ENCODE measurements around the gene AJAP1.
"Not testable (repeated sequence)": the region's sequence is repeated elsewhere in the genome, so short reads cannot be mapped to it uniquely, and the experiment has no call there.

AJAP1 gene

GRCh38 chr1:4653796-4654725 is at the start of gene AJAP1:
AJAP1 (plus strand) TSS chr1:4654609; CDS start chr1:4655426, 817 bp downstream.
- ATAC-seq (replicated peaks; ENCODE audit: extremely low read depth, poor library complexity, severe bottlenecking): no peak
- Mint-ChIP-seq H3K36me3 (ENCODE audit: insufficient read depth) (no peaks in the 10 kb centered on the region), H3K9me3 (no peaks in the 10 kb centered on the region), H3K27ac (ENCODE audit: low read depth) (no peak within 1 kb of the TSS), H3K4me1 (no peaks in the 10 kb centered on the region), H3K4me3 (no peak within 1 kb of the TSS), H3K27me3 (peaks cover 31% of the 10 kb centered on the region)
- DNase-seq (ENCODE audit: low spot score in 2 of 2): no peak

- H3K36me3 Mint-ChIP-seq (ENCODE audit: insufficient read depth): no peaks in the 10 kb centered on the region
- DNase-seq (ENCODE audit: low spot score in 2 of 2): no peak
- H3K9me3 Mint-ChIP-seq: no peaks in the 10 kb centered on the region
- no peaks in the 10 kb centered on the region for H3K4me1 Mint-ChIP-seq
- H3K27me3 Mint-ChIP-seq: peaks cover 66% of the 10 kb centered on the region
- no peak overlapping the region for H3K27ac Mint-ChIP-seq (ENCODE audit: low read depth)
- ATAC-seq (replicated peaks; ENCODE audit: extremely low read depth, poor library complexity, severe bottlenecking): no peak
- H3K4me3 Mint-ChIP-seq: no peak overlapping the region
These were observed 49.3 kb upstream of the AJAP1 start for GRCh38 chr1:4605158-4605557.

- no peak overlapping the region for H3K27ac Mint-ChIP-seq (ENCODE audit: low read depth)
- peaks cover 54% of the 10 kb centered on the region for H3K27me3 Mint-ChIP-seq
- peaks cover 2% of the 10 kb centered on the region for H3K36me3 Mint-ChIP-seq (ENCODE audit: insufficient read depth)
- DNase-seq (ENCODE audit: low spot score in 2 of 2): no peak
- H3K4me1 Mint-ChIP-seq: no peaks in the 10 kb centered on the region
- H3K4me3 Mint-ChIP-seq: no peak overlapping the region
- ATAC-seq (replicated peaks; ENCODE audit: extremely low read depth, poor library complexity, severe bottlenecking): no peak
- H3K9me3 Mint-ChIP-seq: no peaks in the 10 kb centered on the region
These were observed 42.7 kb upstream of the AJAP1 start for GRCh38 chr1:4611563-4612341.

- Mint-ChIP-seq H3K27ac (ENCODE audit: low read depth) (no peak overlapping the region), H3K27me3 (peaks cover 42% of the 10 kb centered on the region), H3K9me3 (no peaks in the 10 kb centered on the region), H3K4me1 (no peaks in the 10 kb centered on the region), H3K36me3 (ENCODE audit: insufficient read depth) (peaks cover 2% of the 10 kb centered on the region), H3K4me3 (no peak overlapping the region)
- no peak for DNase-seq (ENCODE audit: low spot score in 2 of 2)
- ATAC-seq (replicated peaks; ENCODE audit: extremely low read depth, poor library complexity, severe bottlenecking): no peak
These were observed 41.4 kb upstream of the AJAP1 start for GRCh38 chr1:4612991-4613390.

GRCh38 chr1:4613606-4614370 is 40.6 kb upstream of the AJAP1 start:
- no peaks in the 10 kb centered on the region for H3K9me3 Mint-ChIP-seq
- no peak overlapping the region for H3K27ac Mint-ChIP-seq (ENCODE audit: low read depth)
- ATAC-seq (replicated peaks; ENCODE audit: extremely low read depth, poor library complexity, severe bottlenecking) (no peak), DNase-seq (ENCODE audit: low spot score in 2 of 2) (no peak)
- no peak overlapping the region for H3K4me3 Mint-ChIP-seq
- H3K27me3 Mint-ChIP-seq: peaks cover 34% of the 10 kb centered on the region
- peaks cover 2% of the 10 kb centered on the region for H3K36me3 Mint-ChIP-seq (ENCODE audit: insufficient read depth)
- no peaks in the 10 kb centered on the region for H3K4me1 Mint-ChIP-seq

- Mint-ChIP-seq H3K9me3 (no peaks in the 10 kb centered on the region), H3K27ac (ENCODE audit: low read depth) (no peak overlapping the region), H3K36me3 (ENCODE audit: insufficient read depth) (peaks cover 2% of the 10 kb centered on the region), H3K4me1 (no peaks in the 10 kb centered on the region), H3K4me3 (no peak overlapping the region), H3K27me3 (peaks cover 33% of the 10 kb centered on the region)
- ATAC-seq (replicated peaks; ENCODE audit: extremely low read depth, poor library complexity, severe bottlenecking) (no peak), DNase-seq (ENCODE audit: low spot score in 2 of 2) (no peak)
These were observed 39.9 kb upstream of the AJAP1 start for GRCh38 chr1:4614371-4615137.

- Mint-ChIP-seq H3K27ac (ENCODE audit: low read depth) (no peak overlapping the region), H3K27me3 (peaks cover 33% of the 10 kb centered on the region), H3K9me3 (no peaks in the 10 kb centered on the region), H3K4me3 (no peak overlapping the region), H3K36me3 (ENCODE audit: insufficient read depth) (peaks cover 2% of the 10 kb centered on the region), H3K4me1 (no peaks in the 10 kb centered on the region)
- DNase-seq (ENCODE audit: low spot score in 2 of 2) (no peak), ATAC-seq (replicated peaks; ENCODE audit: extremely low read depth, poor library complexity, severe bottlenecking) (no peak)
These were observed 39.3 kb upstream of the AJAP1 start for GRCh38 chr1:4615138-4615470.

- DNase-seq (ENCODE audit: low spot score in 2 of 2) (no peak), ATAC-seq (replicated peaks; ENCODE audit: extremely low read depth, poor library complexity, severe bottlenecking) (no peak)
- H3K4me1 Mint-ChIP-seq: no peaks in the 10 kb centered on the region
- H3K27me3 Mint-ChIP-seq: peaks cover 33% of the 10 kb centered on the region
- peaks cover 2% of the 10 kb centered on the region for H3K36me3 Mint-ChIP-seq (ENCODE audit: insufficient read depth)
- H3K4me3 Mint-ChIP-seq: no peak overlapping the region
- H3K27ac Mint-ChIP-seq (ENCODE audit: low read depth): no peak overlapping the region
- no peaks in the 10 kb centered on the region for H3K9me3 Mint-ChIP-seq
These were observed 38.9 kb upstream of the AJAP1 start for GRCh38 chr1:4615501-4615900.

GRCh38 chr1:4616831-4617465 is 37.5 kb upstream of the AJAP1 start:
- H3K4me3 Mint-ChIP-seq: no peak overlapping the region
- peaks cover 31% of the 10 kb centered on the region for H3K27me3 Mint-ChIP-seq
- no peaks in the 10 kb centered on the region for H3K9me3 Mint-ChIP-seq
- ATAC-seq (replicated peaks; ENCODE audit: extremely low read depth, poor library complexity, severe bottlenecking) (no peak), DNase-seq (ENCODE audit: low spot score in 2 of 2) (no peak)
- peaks cover 2% of the 10 kb centered on the region for H3K36me3 Mint-ChIP-seq (ENCODE audit: insufficient read depth)
- H3K4me1 Mint-ChIP-seq: no peaks in the 10 kb centered on the region
- no peak overlapping the region for H3K27ac Mint-ChIP-seq (ENCODE audit: low read depth)

- H3K27me3 Mint-ChIP-seq: peaks cover 29% of the 10 kb centered on the region
- ATAC-seq (replicated peaks; ENCODE audit: extremely low read depth, poor library complexity, severe bottlenecking) (no peak), DNase-seq (ENCODE audit: low spot score in 2 of 2) (no peak)
- no peak overlapping the region for H3K4me3 Mint-ChIP-seq
- H3K4me1 Mint-ChIP-seq: no peaks in the 10 kb centered on the region
- peaks cover 2% of the 10 kb centered on the region for H3K36me3 Mint-ChIP-seq (ENCODE audit: insufficient read depth)
- H3K9me3 Mint-ChIP-seq: no peaks in the 10 kb centered on the region
- H3K27ac Mint-ChIP-seq (ENCODE audit: low read depth): no peak overlapping the region
These were observed 36.9 kb upstream of the AJAP1 start for GRCh38 chr1:4617506-4617905.

GRCh38 chr1:4618827-4619226 is 35.6 kb upstream of the AJAP1 start:
- DNase-seq (ENCODE audit: low spot score in 2 of 2); H3K4me3 Mint-ChIP-seq; H3K27ac Mint-ChIP-seq (ENCODE audit: low read depth); ATAC-seq (replicated peaks; ENCODE audit: extremely low read depth, poor library complexity, severe bottlenecking); H3K36me3 Mint-ChIP-seq (ENCODE audit: insufficient read depth); H3K4me1 Mint-ChIP-seq; H3K9me3 Mint-ChIP-seq: not testable (repeated sequence)
- H3K27me3 Mint-ChIP-seq: peaks cover 29% of the 10 kb centered on the region
